Astrocyte of the spinal cord (primary cell): ENCODE data around the gene LGALS8.

Experiments
- DNase-seq: peaks from one replicate; pipeline ENCODE4 v3.0.0; 2011; ENCODE audit warnings: low read depth, low spot score
- H3K4me3 ChIP-seq: 2 replicates; pipeline ENCODE4 v1.5.1; 2011; ENCODE audit warnings: low read depth, mild to moderate bottlenecking, low read length, moderate library complexity
- CTCF ChIP-seq: IDR thresholded peaks from 2 replicates; pipeline ENCODE4 v1.5.1; 2012; ENCODE audit warnings: low read depth, mild to moderate bottlenecking, low read length, inconsistent platforms
- in situ Hi-C: cut with HindIII; loops from 2 replicates; pipeline ENCODE4 v1.10.0; 2017; ENCODE audit warnings: low sequenced_read_pairs

Gene LGALS8

GRCh38 chr1:236552096-236552495, 28.3 kb downstream of the LGALS8 start:
- in situ Hi-C loops = no loop called here
- no peak for DNase-seq
- H3K4me3 ChIP-seq = no peak overlapping the region
- TF ChIP-seq CTCF = no peak

- no peak for TF ChIP-seq CTCF
- no peak for DNase-seq
- in situ Hi-C loops = no loop called here
- H3K4me3 ChIP-seq = no peak overlapping the region
These were observed 29.1 kb downstream of the LGALS8 start for GRCh38 chr1:236552901-236553300.

GRCh38 chr1:236553370-236553769, 29.6 kb downstream of the LGALS8 start:
- no peak overlapping the region for H3K4me3 ChIP-seq
- no peak for DNase-seq
- no peak for TF ChIP-seq CTCF
- in situ Hi-C loops = no loop called here

GRCh38 chr1:236556606-236557005, 32.8 kb downstream of the LGALS8 start:
- TF ChIP-seq CTCF = no peak
- in situ Hi-C loops = no loop called here
- H3K4me3 ChIP-seq = no peak overlapping the region
- no peak for DNase-seq

- no peak overlapping the region for H3K4me3 ChIP-seq
- no peak for TF ChIP-seq CTCF
- in situ Hi-C loops = no loop called here
- no peak for DNase-seq
These were observed 34.3 kb downstream of the LGALS8 start for GRCh38 chr1:236558081-236558480.

GRCh38 chr1:236558846-236559245, 35.1 kb downstream of the LGALS8 start:
- no peak for DNase-seq
- no peak overlapping the region for H3K4me3 ChIP-seq
- no peak for TF ChIP-seq CTCF
- in situ Hi-C loops = no loop called here

GRCh38 chr1:236560213-236560771, 36.5 kb downstream of the LGALS8 start:
- H3K4me3 ChIP-seq = no peak overlapping the region
- DNase-seq = no peak
- peak; percentile 8 for TF ChIP-seq CTCF
- in situ Hi-C loops = no loop called here
